ENCODE data around the gene TMEM184A. TPM values are rescaled to one million over a fixed set of nuclear protein-coding genes. Genes with fewer than 3 reads are reported as not detected.

TMEM184A gene
- total RNA-seq, 4 donors from 2014 or later, result 0.23 to 0.42 TPM; not detected in 2

- 89% methylated on average over 16 of the region's 41 CpGs for WGBS
- no peak overlapping the region for H3K4me3 ChIP-seq
- peaks cover 0 to 8% (median 6%) of the 10 kb centered on the region in 4 donors for H3K4me1 ChIP-seq
- no peak for DNase-seq (ENCODE audit: extremely low spot score)
- H3K27me3 ChIP-seq, result no peaks in the 10 kb centered on the region
- TF ChIP-seq CTCF (IDR thresholded peaks at IDR 0.05), result no peak
- no peak for TF ChIP-seq POLR2A (IDR thresholded peaks at IDR 0.05; ENCODE audit: low read depth)
- TF ChIP-seq EP300 (IDR thresholded peaks at IDR 0.05), result no peak
- intact Hi-C loops (cut with DNase I), result no loop called here
- no peaks in the 10 kb centered on the region for H3K9me3 ChIP-seq
- peaks cover 6 to 33% (median 30%) of the 10 kb centered on the region in 4 donors for H3K36me3 ChIP-seq
- H3K27ac ChIP-seq (replicated peaks in 1 of 4), result no peak overlapping the region
Measured at GRCh38 chr7:1546909-1547776, 8.9 kb downstream of the TMEM184A start.

- Histone ChIP-seq H3K27ac (replicated peaks in 1 of 4) (no peak overlapping the region), H3K4me1 (peaks cover 0 to 8% (median 6%) of the 10 kb centered on the region in 4 donors)
- 90% methylated on average over 3 of the region's 28 CpGs for WGBS
Measured at GRCh38 chr7:1546274-1546908, 9.6 kb downstream of the TMEM184A start.

GRCh38 chr7:1545417-1546246 lies 10.4 kb downstream of the TMEM184A start:
- intact Hi-C loops (cut with DNase I), result no loop called here
- Histone ChIP-seq H3K9me3 (no peaks in the 10 kb centered on the region), H3K27ac (replicated peaks in 1 of 4) (no peak overlapping the region), H3K27me3 (no peaks in the 10 kb centered on the region), H3K4me3 (no peak overlapping the region), H3K4me1 (peaks cover 0 to 8% (median 6%) of the 10 kb centered on the region in 4 donors), H3K36me3 (peaks cover 18 to 48% (median 45%) of the 10 kb centered on the region in 4 donors)
- 81% methylated on average over 39 of the region's 40 CpGs for WGBS
- TF ChIP-seq POLR2A (IDR thresholded peaks at IDR 0.05; ENCODE audit: low read depth), result no peak
- no peak for TF ChIP-seq CTCF (IDR thresholded peaks at IDR 0.05)
- no peak for TF ChIP-seq POLR2AphosphoS5 (IDR thresholded peaks at IDR 0.05)
- TF ChIP-seq EP300 (IDR thresholded peaks at IDR 0.05), result no peak
- no peak for DNase-seq (ENCODE audit: extremely low spot score)

More at GRCh38 chr7:1546274-1546908, 9.6 kb downstream of the TMEM184A start:
- peaks cover 12 to 40% (median 38%) of the 10 kb centered on the region in 4 donors for H3K36me3 ChIP-seq
- DNase-seq (ENCODE audit: extremely low spot score), result no peak
- intact Hi-C loops (cut with DNase I), result no loop called here
- H3K9me3 ChIP-seq, result no peaks in the 10 kb centered on the region
- TF ChIP-seq POLR2A (IDR thresholded peaks at IDR 0.05; ENCODE audit: low read depth) (no peak), EP300 (IDR thresholded peaks at IDR 0.05) (no peak), POLR2AphosphoS5 (IDR thresholded peaks at IDR 0.05) (no peak), CTCF (IDR thresholded peaks at IDR 0.05) (no peak)
- no peaks in the 10 kb centered on the region for H3K27me3 ChIP-seq
- H3K4me3 ChIP-seq, result no peak overlapping the region

GRCh38 chr7:1544896-1545416 lies 11.0 kb downstream of the TMEM184A start:
- no peak for DNase-seq (ENCODE audit: extremely low spot score)
- H3K9me3 ChIP-seq, result no peaks in the 10 kb centered on the region
- 100% methylated on average over 1 of the region's 16 CpGs for WGBS
- H3K4me1 ChIP-seq, result peaks cover 0 to 8% (median 6%) of the 10 kb centered on the region in 4 donors
- no peak for TF ChIP-seq CTCF (IDR thresholded peaks at IDR 0.05)
- no peak for TF ChIP-seq POLR2A (IDR thresholded peaks at IDR 0.05; ENCODE audit: low read depth)
- TF ChIP-seq EP300 (IDR thresholded peaks at IDR 0.05), result no peak
- TF ChIP-seq POLR2AphosphoS5 (IDR thresholded peaks at IDR 0.05), result no peak
- H3K27me3 ChIP-seq, result no peaks in the 10 kb centered on the region
- peaks cover 25 to 54% (median 52%) of the 10 kb centered on the region in 4 donors for H3K36me3 ChIP-seq
- no peak overlapping the region for H3K4me3 ChIP-seq
- H3K27ac ChIP-seq (replicated peaks in 1 of 4), result no peak overlapping the region
- intact Hi-C loops (cut with DNase I), result no loop called here

All from esophagus muscularis mucosa (tissue), 4 donors.